Measurements from ENCODE around the gene ANKRD13B.
A peak's percentile ranks its signal among the peaks of the same experiment; 100 is the strongest.

The ANKRD13B gene

DNA sequence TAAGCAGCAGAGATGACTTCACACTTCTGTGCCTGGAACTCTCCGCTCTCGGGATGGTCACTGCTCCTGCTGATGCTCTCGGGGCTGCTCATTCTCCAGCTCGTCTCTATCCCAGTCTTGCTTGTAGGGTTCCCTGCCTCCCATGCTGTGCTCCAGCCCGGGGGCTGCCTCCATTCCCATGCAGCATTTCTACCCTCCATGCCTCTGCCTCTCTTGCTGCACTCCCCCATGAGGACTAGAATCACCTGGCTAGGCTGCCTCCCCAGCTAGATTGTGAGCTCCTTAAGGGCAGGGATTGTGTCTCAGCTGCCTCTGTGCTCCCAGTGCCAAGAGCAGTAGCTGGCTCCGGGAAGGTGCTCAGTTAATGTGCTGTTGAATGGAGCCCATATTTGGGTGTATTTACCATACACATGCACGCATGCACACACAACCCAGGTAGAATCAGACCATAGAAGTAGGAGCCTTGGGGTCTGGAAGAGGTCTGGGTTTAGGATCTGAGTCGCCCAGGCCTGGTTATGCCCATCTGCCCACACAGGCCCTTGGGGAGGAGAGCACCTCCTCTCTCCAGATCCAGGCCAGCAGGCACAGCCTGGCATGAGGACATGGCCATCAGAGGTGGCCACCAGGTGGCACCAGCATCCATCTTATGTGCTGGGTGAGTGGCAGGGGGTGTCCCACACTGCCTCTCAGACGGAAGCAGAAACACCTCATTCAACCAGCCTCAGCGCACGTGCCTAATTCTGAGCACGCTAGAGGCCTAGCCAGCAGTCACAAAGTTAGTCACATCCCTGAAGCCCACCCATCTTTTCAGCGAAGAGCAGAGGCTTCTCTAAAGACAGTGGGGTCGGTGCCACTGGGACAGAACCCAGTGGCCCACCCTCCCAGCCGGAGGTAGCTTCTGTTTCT is 12.8 kb upstream of the ANKRD13B start:
- peak in 55 of 56 donors; percentile 48 to 95 (median 80) for DNase-seq

DNA sequence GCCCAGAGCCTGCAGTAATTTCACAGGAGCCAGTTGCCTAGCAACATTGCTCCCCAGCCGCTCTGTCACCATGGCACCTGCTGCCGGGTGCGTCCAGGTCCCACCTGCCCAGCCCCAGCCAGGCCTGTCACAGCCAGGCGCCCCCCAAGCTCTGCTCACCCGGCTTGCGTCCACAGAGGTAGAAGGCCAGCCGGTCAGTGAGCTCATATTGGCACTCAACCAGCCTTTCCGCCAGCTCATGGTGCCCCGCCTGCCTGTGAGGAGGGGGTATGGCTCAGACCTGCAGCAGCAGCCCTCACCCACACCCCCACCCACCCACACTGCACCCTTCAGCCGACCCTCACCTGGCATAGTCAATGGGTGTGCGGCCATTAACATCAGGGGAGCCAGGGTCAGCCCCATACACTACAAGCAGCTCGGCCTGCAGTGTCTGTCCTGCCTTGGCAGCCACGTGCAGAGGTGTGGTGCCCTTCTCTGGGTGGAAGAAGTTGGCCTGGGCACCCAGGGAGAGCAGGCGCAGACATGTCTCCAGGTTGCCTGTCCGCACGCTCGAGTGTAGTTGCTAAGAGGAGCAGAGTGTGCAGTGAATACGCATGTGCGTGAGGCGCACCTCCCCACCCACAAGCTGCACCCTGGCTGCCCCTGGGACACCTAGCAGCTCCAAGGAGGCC is 11.2 kb upstream of the ANKRD13B start:
- DNase-seq = peak in 9 of 56 donors; percentile 26 to 48 (median 37)

DNA sequence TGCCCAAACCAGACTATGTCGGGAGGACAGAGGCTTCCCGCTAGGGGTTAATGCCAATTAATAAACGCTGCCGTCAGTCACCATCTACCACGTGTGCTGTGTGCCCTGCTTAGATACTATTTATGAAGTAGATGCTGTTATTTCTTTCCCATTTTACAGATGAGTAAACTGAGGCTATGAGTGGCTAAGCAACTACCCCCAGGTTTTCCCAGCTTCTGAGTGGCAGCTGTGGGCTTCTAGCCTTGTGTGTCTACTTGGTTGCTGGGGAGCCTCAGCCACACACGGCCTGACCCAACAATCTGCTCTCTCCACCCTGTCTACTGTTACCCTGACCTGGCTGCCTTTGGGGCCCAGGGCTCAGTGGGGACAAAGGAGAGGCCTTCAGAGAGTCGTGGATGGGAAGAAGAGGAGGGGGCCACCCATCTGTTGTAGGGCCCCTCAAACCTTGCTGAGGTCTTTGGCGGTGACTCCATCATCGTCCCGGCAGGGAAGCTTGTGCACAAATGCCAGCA is 10.6 kb upstream of the ANKRD13B start:
- no peak for DNase-seq

DNA sequence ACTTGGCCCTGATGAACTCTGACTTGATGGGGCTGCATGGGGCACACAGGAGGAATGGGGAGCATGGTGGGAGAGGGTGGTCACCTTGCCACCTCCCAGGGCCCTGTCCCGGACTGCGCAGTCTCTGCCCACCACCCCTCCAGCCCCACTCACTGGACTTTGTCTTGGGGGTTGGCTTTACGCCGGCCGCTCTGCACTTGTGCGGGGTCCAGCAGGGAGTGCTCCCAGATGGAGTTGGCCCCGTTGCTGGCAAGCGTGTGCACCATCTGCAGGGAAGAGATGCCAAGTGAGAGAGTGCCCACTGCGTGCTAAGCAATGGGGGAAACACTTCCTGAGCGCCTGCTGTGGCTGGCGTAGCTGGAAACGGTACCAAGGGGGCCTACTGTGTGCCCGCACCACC is 10.2 kb upstream of the ANKRD13B start:
- peak in 48 of 56 donors; percentile 32 to 90 (median 70) for DNase-seq

DNA sequence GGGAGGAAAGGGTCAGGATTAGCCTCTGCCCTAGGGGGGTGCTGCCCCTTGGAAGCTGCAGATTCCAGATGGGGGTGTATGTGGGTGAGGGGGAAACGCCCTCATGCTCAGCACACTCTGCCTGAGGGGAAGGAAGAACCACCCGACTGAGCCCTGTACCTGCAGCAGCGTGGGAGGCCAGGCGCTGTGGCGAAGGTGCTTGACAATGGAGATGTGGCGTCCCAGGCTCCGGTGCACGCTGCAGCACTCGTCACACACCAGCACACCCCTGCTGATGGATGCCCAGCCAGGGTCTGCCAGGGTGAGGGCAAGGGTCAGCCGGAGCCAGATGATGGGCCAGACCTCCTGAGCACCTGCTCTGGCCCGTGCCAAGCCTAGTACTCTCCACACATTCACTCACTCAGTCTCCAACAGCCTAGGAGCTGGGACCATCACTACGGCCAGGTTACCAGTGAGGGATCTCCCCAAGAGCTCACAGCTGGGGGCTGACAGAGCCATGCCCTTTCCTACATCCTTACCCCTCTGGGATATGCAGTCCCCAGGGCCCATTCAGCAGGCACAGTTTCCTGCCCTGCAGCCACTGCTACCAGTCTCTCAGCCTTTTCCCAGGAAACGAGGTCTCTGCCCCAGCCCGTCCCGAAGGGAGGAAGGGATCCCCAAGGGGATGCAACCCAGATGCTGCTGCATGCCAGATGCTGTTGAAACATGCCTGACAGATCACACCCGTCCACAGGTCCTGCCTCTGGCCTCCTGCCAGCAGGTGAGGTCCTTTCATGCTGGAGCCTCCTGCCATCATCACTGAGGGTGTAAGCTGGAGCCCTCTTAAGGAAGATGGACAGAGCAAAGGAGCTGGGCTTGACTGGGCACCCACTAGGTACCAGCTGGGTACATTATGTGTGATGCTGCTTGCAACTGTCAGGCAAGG is 9.3 kb upstream of the ANKRD13B start:
- DNase-seq = no peak

DNA sequence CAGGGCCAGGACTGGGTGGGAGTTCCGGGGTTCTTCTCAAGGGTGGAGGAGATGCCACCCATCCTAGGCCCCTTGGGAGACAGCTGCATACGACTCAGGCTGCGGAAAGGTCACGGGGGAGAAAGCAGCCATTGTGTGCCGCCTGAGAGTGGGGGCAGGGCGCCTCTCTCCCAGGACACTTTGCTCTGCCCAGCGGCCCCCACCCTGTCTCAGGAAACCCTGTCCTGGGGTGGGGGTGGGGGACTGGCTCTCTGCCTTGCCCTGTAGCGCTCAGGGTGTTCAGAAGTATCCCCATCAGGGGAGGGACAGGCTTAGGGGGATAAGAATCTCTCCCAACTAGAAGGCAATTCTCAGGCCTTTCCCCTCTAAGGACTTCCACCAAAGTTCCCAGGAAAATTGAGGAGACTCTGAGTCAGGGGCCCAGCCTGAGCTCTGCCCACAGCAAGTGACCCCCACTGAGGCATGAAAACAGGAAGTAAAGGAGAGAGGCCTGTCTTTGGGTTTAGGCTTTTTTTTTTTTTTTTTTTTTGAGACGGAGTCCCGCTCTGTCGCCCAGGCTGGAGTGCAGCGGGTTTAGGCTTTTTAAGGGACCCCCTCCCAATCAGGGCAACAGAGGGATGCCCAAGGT is 8.4 kb upstream of the ANKRD13B start:
- DNase-seq = peak in 49 of 56 donors; percentile 33 to 89 (median 71)

DNA sequence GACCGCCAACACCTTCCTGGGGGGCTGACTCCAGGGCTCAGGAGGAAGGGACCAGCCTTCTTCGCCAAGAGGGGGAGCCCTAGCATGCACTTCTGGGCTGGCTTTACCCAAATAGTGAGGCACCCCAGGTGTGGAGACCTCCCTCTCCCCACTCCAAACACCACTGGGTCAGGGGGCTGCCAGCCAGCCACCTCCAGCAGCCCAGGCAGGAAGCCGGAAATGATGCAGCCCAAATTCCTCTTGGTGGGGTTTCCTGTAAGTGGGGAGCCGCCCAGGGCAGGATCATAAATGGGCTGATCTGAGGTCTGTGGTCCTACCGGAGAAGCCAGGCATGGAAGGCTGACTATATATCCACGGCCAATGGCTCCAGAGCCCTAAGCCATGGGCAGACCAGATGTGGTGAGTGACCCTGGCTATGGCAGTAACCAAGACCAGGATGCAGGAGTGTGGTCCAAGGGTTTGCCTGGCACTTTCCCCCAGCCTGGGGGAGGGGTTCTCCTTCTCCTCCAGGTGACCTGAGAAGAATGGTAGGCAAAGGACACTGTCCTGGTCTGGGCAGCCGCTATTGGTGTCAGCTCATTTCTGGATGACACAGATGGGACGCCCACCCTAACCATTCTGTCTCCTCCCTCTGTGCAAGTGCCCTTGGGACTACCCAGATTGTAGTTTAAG is 7.7 kb upstream of the ANKRD13B start:
- DNase-seq = no peak

DNA sequence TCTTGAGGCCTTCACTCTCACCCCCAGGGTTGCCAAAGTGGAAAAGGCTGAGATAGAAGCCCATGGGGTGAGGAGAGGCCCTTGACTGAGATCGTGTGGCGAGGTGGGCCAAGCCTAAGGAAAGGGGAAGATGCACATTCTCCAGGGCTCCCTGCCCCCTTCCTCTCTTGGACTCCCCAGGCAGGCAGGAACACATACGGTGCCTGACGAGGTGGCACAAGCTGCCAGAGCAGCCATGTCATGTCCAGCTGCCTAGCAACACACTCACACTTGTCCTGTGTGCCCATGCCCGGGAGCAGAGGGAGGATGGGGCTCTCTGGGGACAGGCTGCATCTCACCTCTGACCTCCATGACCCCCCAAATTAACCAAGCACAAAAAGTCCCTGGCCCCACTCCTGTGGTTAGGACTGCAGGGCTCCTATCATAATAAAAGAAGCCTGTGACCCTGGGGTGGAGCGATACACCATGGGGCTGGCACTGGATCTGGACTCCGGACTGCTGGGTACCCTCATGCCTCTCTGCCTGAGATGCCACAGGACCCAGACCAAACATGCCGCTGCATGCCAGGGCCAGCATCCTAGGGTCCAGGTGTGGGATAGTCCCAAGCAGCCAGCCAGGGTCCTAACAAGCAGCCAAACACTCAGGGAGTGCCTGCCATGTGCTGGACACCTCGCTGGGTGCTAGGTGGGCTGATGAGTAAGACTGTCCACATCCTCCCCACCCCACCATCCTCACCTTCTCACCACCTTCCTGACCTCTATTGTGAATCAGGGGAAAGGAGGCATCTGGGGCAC is 6.1 kb upstream of the ANKRD13B start:
- DNase-seq = no peak

DNA sequence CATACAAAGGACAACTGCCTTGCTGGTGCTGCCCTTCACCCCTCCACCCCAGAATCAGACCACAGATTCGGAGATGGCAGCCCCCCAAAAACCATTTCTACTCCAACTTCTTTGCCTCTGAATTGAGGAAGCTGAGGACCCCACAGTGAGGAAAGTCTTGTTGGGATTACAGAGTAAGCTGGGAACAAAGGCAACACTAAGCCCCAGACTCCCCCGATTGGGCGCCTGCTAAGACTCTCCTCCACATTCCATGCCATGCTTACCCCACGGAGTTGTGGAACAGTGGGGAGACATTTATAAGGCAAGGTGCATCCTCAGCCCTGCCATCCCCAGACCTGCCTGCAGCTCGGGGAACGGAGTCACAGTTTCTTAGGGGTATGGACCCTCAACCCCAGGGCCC is 5.3 kb upstream of the ANKRD13B start:
- DNase-seq = no peak

DNA sequence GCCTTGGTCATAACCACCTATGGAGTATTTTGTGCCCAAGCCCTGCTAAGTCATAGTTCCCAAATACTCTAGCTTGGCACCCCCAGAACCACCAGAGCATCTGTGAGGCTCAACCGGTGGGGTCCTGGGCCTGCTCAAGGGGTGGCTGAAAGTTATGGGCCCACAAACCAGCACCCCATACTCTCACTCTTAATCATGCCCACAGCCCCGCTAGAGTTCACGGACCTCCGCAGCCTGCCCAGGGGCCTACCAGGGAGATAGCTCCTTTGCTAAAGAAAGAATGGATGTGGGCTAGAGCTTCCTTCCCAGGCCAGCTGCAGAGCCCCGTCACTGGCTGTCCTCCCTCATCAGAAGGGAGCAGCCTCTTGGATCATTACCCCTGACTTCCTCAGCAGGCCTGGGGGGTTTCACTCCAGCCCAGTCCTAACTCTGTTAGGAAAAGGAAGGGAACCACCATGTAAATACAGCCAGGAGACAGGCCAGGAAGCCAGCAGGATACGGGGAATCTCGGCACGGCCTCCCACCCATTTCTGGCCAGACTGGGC is 4.8 kb upstream of the ANKRD13B start:
- DNase-seq = no peak

DNA sequence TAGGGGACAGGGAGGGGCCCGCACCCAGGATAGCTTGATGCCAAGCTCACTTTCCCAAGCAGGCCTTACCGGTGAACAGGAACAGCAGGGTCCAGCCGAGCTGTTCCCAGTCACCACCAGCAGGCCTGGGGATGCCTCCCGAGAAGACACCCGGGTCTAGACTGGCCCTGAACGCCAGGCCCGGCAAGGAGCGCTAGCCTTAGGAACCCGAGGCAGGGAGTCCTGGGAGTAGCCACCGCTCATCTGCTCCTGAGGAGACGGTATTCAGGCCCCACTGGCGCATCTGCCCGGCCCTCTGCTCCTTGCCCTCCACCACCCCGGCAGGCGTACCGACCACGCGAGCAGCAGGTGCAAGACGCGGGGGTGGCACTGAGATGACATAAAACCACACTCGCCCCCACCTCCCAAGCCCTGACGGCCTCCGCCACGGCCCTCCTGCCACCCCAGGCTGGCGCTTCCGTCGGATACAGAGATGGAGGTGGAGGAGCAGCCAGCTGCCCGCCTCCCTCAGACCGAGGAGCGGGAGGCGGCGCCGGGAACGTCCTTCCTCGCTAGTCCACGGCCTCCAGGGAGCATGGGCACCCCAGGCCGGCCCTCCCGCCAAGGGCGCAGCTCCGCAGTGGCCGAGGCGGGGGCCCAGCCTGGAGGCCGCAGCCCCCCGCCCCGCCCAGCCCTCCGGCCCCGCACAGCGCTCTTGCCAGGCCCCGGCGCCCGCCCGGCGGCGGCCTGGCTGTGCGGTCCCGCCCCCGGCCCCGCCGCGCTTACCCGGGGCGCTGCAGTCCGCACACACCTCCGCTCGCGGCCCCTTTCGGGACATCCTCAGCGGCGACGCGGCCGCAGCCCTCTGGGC is 4.1 kb upstream of the ANKRD13B start:
- peak in 16 of 56 donors; percentile 22 to 55 (median 38) for DNase-seq

DNA sequence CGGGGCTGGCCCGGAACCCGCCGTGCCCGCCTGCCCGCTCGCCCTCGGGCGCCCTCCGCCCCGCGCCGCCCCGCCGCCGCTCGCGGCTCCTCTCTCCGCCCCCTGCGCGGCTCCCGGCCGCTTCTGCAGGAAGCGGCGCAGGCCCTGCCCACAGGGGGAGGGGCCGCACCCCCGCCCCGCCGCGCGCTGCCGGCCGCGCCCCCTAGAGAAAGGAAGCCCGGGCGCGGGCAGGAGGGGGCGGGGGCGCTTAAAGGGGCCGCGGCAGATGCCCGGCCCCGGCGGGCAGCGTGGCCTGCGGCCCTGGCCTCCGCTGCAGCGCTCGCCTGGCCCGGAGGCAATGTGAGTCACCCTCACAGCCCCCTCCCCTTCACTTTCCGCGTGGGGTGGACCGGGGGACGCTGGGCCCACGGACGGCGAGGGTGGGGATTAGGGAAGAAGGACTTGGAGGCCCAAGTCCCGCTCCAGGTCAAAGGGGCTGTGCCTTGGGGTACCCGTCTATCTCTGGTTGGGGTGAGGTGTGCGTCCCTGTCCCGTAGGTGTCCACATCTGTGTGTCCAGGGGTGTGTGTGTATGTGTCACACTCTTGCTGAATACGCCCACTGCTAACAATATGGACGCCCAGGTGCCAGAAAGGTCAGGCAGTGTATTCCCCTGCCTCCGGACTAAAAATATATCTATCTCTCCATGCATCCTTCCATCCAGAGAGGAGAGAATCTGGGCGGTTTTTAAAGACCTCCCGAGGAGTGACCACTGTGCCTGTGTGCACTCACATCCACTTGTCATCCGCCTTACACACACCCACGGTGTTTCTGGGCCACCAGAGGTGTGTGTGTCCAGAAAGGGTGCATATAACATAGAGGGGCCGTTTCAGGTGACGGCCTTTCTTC is 3.2 kb upstream of the ANKRD13B start, which contains the start of gene GIT1:
Gene GIT1 (minus strand): TSS at position 125 of the 887 bp plus-strand sequence. CDS start 270 bp downstream, outside the sequence.
- DNase-seq = peak in 49 of 56 donors; percentile 28 to 90 (median 72)

DNA sequence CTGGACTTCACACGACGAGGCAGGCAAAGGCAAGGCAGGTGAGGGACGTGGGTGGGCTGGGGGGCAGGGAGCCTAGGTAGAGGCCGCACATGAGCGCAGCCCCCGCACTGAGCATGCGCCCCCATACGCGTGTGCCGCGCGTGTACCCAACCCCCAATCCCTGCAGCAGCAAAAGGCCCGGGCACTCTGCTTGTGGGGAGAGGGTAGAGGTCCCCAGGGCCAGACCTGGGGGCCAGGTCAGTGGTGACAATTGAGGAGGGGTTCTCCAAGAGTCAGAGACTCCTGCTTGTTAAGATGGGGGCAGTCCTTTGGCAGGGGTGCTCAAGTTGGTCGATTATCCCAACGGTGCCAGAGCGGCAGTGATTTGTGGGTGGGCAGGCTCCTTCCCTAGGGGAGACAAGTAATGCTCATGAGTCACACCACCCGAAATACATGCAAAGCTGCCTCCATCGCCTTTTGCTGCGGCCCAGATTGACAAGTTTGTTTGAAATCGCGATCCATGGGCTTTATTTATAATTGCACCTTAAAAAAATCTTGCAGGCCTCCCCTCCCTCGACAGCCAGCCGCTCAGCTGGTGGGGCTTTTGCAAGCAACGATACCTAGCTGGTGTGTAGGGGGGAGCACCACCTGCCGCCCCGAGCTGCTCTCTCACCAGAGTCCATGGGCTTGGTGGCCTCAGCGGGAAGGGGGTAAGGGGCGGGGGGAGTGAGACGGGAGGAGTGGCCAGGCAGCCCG is 2.4 kb upstream of the ANKRD13B start:
- peak in 15 of 56 donors; percentile 28 to 70 (median 57) for DNase-seq

DNA sequence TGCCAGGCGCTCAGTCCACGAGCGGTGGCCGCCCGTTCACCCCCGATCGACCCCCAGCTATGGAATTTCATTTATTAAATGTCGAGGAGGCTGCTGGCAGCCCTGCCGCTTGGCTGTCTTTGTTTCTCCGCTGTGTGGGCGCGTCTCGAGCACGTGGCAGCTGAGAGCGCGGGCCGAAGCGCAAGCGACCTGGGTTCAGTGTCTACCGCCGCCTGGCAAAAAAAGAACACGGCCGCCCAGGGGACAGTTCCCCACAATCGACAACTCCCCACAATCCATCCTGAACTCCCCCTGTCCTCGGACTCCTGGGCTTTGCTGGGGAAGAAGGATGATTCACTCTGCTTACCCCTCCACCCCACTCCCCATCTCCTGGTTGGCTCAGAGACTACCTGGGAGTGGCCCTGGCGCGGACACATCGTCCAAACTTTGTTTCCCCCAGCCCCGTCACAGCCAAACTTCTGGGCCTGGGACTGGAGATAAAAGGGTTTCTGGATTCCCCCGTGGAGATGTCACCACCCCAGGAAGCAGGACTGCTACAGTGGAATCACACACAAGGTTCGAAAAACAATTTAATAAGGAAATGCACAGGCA is 1.7 kb upstream of the ANKRD13B start:
- peak in 19 of 56 donors; percentile 28 to 70 (median 57) for DNase-seq

All from amygdala (tissue), 56 donors.